GM04504 (cell line): ENCODE results near the gene CLPX.
"Not testable (repeated sequence)": the region's sequence is repeated elsewhere in the genome, so short reads cannot be mapped to it uniquely, and the experiment has no call there.

ENCODE experiments used
- DNase-seq: peaks from one replicate; pipeline ENCODE4 v3.0.0-alpha.2; 2012; ENCODE audit warnings: low read depth

The CLPX gene

GRCh38 chr15:65206750-65207149 lies 21.6 kb upstream of the CLPX start:
- no peak for DNase-seq

- no peak for DNase-seq
These were observed 20.0 kb upstream of the CLPX start for GRCh38 chr15:65204931-65205660.

- no peak for DNase-seq
These were observed 19.2 kb upstream of the CLPX start for GRCh38 chr15:65204236-65204930.

GRCh38 chr15:65201918-65202317 lies 16.8 kb upstream of the CLPX start:
- DNase-seq = no peak

GRCh38 chr15:65198571-65198970 lies 13.4 kb upstream of the CLPX start:
- no peak for DNase-seq

GRCh38 chr15:65197337-65197645 lies 12.1 kb upstream of the CLPX start:
- no peak for DNase-seq

- no peak for DNase-seq
These were observed 11.6 kb upstream of the CLPX start for GRCh38 chr15:65196637-65197336.

- DNase-seq = no peak
These were observed 10.4 kb upstream of the CLPX start for GRCh38 chr15:65195548-65195923.

- DNase-seq = no peak
These were observed 9.8 kb upstream of the CLPX start for GRCh38 chr15:65194826-65195547.

GRCh38 chr15:65192016-65192415 lies 6.9 kb upstream of the CLPX start:
- DNase-seq = no peak

- no peak for DNase-seq
These were observed 4.1 kb upstream of the CLPX start for GRCh38 chr15:65189102-65189740.

GRCh38 chr15:65188472-65188871 lies 3.3 kb upstream of the CLPX start:
- DNase-seq = not testable (repeated sequence)

- no peak for DNase-seq
These were observed 756 bp downstream of the CLPX start for GRCh38 chr15:65184305-65184867.

GRCh38 chr15:65183865-65184159 lies 1.3 kb downstream of the CLPX start:
- no peak for DNase-seq

- no peak for DNase-seq
These were observed 2.6 kb downstream of the CLPX start for GRCh38 chr15:65182538-65182937.

- DNase-seq = not testable (repeated sequence)
These were observed 3.4 kb downstream of the CLPX start for GRCh38 chr15:65181582-65182353.

GRCh38 chr15:65180167-65180566 lies 5.0 kb downstream of the CLPX start:
- no peak for DNase-seq

GRCh38 chr15:65177901-65178300 lies 7.2 kb downstream of the CLPX start:
- no peak for DNase-seq

GRCh38 chr15:65176056-65176455 lies 9.1 kb downstream of the CLPX start:
- no peak for DNase-seq

GRCh38 chr15:65175511-65175910 lies 9.6 kb downstream of the CLPX start:
- no peak for DNase-seq

GRCh38 chr15:65174509-65174908 lies 10.6 kb downstream of the CLPX start:
- DNase-seq = no peak
